Epidermal melanocyte (primary cell): ENCODE results near the gene RND3.

Experiments
- DNase-seq: peaks from one replicate; pipeline ENCODE4 v3.0.0; 2011; ENCODE audit warnings: low spot score; ENCODE audit not compliant: insufficient read length

Gene RND3

GRCh38 chr2:150494234-150494945, 6.9 kb upstream of the RND3 start:
- DNase-seq: no peak

GRCh38 chr2:150491943-150492342, 4.5 kb upstream of the RND3 start:
- no peak for DNase-seq

GRCh38 chr2:150491430-150491829, 4.0 kb upstream of the RND3 start:
- DNase-seq: no peak

GRCh38 chr2:150490466-150490865, 3.0 kb upstream of the RND3 start:
- DNase-seq: no peak

- DNase-seq: no peak
These were observed 655 bp downstream of the RND3 start for GRCh38 chr2:150486539-150487484.

- DNase-seq: no peak
These were observed 1.5 kb downstream of the RND3 start for GRCh38 chr2:150485871-150486538.

GRCh38 chr2:150485114-150485870, 2.2 kb downstream of the RND3 start:
- no peak for DNase-seq

GRCh38 chr2:150484461-150485021, 2.9 kb downstream of the RND3 start:
- DNase-seq: no peak

- no peak for DNase-seq
These were observed 3.5 kb downstream of the RND3 start for GRCh38 chr2:150484006-150484405.

GRCh38 chr2:150483532-150483931, 3.9 kb downstream of the RND3 start:
- DNase-seq: no peak

- DNase-seq: no peak
These were observed 4.6 kb downstream of the RND3 start for GRCh38 chr2:150482667-150483400.

GRCh38 chr2:150482111-150482510, 5.4 kb downstream of the RND3 start:
- DNase-seq: no peak

- DNase-seq: no peak
These were observed 6.3 kb downstream of the RND3 start for GRCh38 chr2:150480971-150481830.

GRCh38 chr2:150480241-150480640, 7.2 kb downstream of the RND3 start:
- no peak for DNase-seq

GRCh38 chr2:150479075-150479915, 8.2 kb downstream of the RND3 start:
- DNase-seq: no peak

GRCh38 chr2:150478200-150478974, 9.1 kb downstream of the RND3 start:
- DNase-seq: no peak

- no peak for DNase-seq
These were observed 10.1 kb downstream of the RND3 start for GRCh38 chr2:150477347-150477746.
